ENCODE measurements around the gene C5.

Gene C5

DNA sequence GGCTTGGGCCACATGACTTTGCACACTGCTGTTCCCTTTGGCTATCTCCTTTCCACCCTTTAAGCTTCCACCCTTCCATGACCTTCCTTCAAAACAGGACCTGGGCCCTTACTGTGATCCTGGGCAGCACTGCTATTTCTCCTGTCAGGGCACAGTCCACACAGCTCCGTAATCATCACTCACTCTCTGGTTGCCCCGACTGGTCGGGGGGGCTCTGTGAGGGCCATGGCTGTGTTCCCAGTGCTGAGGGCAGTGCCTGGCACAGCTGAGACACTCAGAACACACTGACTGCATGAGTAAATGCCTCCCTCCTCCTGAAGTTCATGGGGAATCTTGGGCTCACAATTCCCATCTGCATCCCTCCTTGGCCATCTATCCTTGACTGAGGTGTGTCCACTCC lies 135.7 kb downstream of the C5 start:
- Histone ChIP-seq H3K4me1 (peaks cover 10% of the 10 kb centered on the region), H3K36me3 (no peaks in the 10 kb centered on the region), H3K4me3 (ENCODE audit: low read depth, low read length) (no peak overlapping the region), H3K27me3 (no peaks in the 10 kb centered on the region), H3K9me3 (no peaks in the 10 kb centered on the region)
- TF ChIP-seq, protein P1, sequence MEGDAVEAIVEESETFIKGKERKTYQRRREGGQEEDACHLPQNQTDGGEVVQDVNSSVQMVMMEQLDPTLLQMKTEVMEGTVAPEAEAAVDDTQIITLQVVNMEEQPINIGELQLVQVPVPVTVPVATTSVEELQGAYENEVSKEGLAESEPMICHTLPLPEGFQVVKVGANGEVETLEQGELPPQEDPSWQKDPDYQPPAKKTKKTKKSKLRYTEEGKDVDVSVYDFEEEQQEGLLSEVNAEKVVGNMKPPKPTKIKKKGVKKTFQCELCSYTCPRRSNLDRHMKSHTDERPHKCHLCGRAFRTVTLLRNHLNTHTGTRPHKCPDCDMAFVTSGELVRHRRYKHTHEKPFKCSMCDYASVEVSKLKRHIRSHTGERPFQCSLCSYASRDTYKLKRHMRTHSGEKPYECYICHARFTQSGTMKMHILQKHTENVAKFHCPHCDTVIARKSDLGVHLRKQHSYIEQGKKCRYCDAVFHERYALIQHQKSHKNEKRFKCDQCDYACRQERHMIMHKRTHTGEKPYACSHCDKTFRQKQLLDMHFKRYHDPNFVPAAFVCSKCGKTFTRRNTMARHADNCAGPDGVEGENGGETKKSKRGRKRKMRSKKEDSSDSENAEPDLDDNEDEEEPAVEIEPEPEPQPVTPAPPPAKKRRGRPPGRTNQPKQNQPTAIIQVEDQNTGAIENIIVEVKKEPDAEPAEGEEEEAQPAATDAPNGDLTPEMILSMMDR (IDR thresholded peaks at IDR 0.05; ENCODE audit: low read depth, low read length) = no peak
- no peak for DNase-seq

DNA sequence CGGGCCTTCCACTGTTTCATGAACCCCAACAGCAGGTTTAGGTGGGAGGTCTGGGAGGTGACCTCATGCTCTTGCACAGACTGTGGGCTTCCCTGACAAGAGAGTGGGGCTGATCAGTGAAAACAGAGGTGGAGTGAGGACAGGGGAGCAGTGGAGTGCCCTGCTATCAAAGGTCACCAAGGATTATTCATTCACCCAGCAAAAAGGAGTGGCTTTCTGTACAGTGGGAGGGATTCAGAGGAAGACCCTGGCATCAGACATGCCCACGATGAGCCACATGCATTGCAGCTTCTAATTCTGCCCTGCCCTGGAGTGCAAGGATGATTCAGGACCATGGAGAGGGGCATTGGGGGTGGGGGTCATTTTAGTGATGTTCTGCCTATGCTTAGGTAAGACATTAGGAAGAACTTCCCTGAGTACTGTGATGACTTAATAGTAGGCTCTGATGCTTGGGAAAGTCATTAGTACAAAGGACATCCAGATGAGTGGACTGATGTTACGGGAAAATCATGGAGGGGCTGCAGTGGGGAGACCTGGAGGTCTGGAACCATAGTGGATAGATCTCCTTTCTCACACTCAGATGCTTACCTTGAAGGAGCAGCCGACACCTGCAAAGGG lies 136.3 kb downstream of the C5 start:
- Histone ChIP-seq H3K27me3 (no peaks in the 10 kb centered on the region), H3K36me3 (no peaks in the 10 kb centered on the region), H3K4me3 (ENCODE audit: low read depth, low read length) (no peak overlapping the region), H3K9me3 (no peaks in the 10 kb centered on the region), H3K4me1 (peaks cover 10% of the 10 kb centered on the region)
- TF ChIP-seq, protein P1 (IDR thresholded peaks at IDR 0.05; ENCODE audit: low read depth, low read length) = no peak
- no peak for DNase-seq

GRCh38 chr9:120912958-120913646 lies 137.0 kb downstream of the C5 start:
- Histone ChIP-seq H3K36me3 (no peaks in the 10 kb centered on the region), H3K27me3 (no peaks in the 10 kb centered on the region), H3K9me3 (no peaks in the 10 kb centered on the region), H3K4me3 (ENCODE audit: low read depth, low read length) (no peak overlapping the region), H3K4me1 (peaks cover 10% of the 10 kb centered on the region)
- DNase-seq = no peak
- TF ChIP-seq, protein P1 (IDR thresholded peaks at IDR 0.05; ENCODE audit: low read depth, low read length) = no peak

DNA sequence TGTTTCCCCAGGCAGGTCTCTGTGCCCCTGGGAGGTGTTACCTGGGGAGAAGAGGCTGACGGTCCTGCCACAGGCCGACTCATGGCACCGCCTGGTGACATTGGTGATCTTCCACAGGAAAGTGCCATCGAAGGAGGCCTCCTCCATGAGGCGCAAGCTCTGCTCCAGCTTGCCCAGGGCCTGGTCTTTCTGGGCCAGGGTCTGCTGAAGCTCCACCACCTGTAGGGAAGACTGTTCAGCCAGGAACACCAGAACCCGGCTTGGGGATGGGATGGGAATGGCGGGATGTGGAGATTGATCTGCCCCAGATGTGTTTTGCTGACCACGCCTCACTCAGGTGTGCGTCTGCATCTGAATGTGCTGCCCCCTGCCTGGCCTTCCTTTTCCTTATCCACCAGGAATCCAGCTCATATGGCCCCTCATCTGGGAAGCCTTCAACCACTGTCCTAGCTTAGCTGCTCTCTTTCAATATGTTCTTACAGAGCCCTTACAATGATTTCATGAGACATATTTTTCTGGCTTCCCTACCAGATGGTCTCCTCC lies 138.7 kb downstream of the C5 start:
- peaks cover 6% of the 10 kb centered on the region for H3K4me1 ChIP-seq
- H3K27me3 ChIP-seq = no peaks in the 10 kb centered on the region
- H3K4me3 ChIP-seq (ENCODE audit: low read depth, low read length) = no peak overlapping the region
- no peaks in the 10 kb centered on the region for H3K36me3 ChIP-seq
- TF ChIP-seq, protein P1 (IDR thresholded peaks at IDR 0.05; ENCODE audit: low read depth, low read length) = no peak
- no peak for DNase-seq
- H3K9me3 ChIP-seq = no peaks in the 10 kb centered on the region

- no peak overlapping the region for H3K4me3 ChIP-seq (ENCODE audit: low read depth, low read length)
- H3K9me3 ChIP-seq = no peaks in the 10 kb centered on the region
- no peak for DNase-seq
- H3K36me3 ChIP-seq = no peaks in the 10 kb centered on the region
- H3K27me3 ChIP-seq = no peaks in the 10 kb centered on the region
- H3K4me1 ChIP-seq = no peaks in the 10 kb centered on the region
- TF ChIP-seq, protein P1 (IDR thresholded peaks at IDR 0.05; ENCODE audit: low read depth, low read length) = no peak
These were observed 139.4 kb downstream of the C5 start for GRCh38 chr9:120910643-120911042.

- Histone ChIP-seq H3K9me3 (no peaks in the 10 kb centered on the region), H3K4me1 (no peaks in the 10 kb centered on the region), H3K4me3 (ENCODE audit: low read depth, low read length) (no peak overlapping the region), H3K27me3 (no peaks in the 10 kb centered on the region), H3K36me3 (no peaks in the 10 kb centered on the region)
- DNase-seq = no peak
- TF ChIP-seq, protein P1 (IDR thresholded peaks at IDR 0.05; ENCODE audit: low read depth, low read length) = no peak
These were observed 140.2 kb downstream of the C5 start for GRCh38 chr9:120909904-120910303.
